Measurements from ENCODE around the gene SNRPA1.
A peak's percentile ranks its signal among the peaks of the same experiment; 100 is the strongest.
"Not testable (repeated sequence)": the region's sequence is repeated elsewhere in the genome, so short reads cannot be mapped to it uniquely, and the experiment has no call there.

The SNRPA1 gene

DNA sequence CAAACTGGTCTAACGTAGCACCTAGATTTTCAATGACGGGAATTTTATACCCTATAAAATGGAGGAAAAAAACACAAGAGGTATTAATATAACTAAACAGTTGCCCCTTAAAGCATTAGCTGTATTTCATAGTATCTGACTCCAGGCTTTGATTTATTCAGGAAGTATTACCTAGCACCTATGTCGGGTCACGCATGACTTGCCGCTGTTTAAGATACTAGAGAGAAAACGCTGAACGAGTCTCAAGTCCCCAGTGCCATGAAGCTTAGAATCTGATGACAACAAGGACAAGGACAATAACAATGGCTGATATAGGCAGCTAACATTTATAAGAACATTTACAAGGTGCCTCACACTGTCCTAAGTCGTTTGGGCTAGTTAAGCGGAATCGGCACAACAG is 1.9 kb downstream of the SNRPA1 start:
- peak overlapping the region; percentile 91 to 98 for H3K4me3 Mint-ChIP-seq
- DNase-seq, result no peak
- peak overlapping the region; percentile 96 for H3K27ac Mint-ChIP-seq
- H3K9me3 Mint-ChIP-seq, result no peaks in the 10 kb centered on the region
- H3K27me3 Mint-ChIP-seq, result no peaks in the 10 kb centered on the region
- no peak for ATAC-seq (replicated peaks)
- peaks cover 20 to 47% of the 10 kb centered on the region in 2 donors for H3K36me3 Mint-ChIP-seq
- H3K4me1 Mint-ChIP-seq, result peaks cover 14 to 43% of the 10 kb centered on the region in 2 donors

DNA sequence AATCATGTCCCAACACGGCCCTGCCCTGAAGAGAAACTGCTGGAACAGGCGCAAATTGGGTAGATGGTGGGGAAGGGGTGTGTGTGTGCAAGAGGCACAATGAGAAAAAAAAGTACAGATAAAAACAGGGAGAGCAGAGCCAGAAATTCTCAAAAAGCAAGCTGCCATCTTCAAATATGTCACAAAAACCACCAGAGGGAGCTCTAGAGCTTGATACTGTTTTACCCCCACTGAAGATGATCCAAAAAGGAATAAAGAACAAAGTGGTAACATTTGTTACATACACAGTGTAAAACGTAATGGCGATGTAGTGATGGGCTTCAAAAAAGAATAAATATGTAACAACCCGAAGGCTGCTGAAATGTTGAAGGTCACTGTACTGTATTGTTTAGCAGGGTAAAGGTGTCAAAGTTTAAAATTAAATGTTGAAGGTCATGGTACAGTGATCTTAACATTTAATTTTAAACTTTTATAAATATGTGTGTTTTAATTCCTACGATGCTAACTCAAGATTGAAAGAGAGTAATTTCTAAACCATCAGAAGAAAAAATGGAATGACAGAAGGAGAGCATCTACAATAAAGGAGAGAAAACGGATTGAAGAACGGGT is 6.0 kb downstream of the SNRPA1 start:
- H3K4me3 Mint-ChIP-seq, result no peak overlapping the region
- H3K27me3 Mint-ChIP-seq, result no peaks in the 10 kb centered on the region
- H3K27ac Mint-ChIP-seq, result no peak overlapping the region
- no peaks in the 10 kb centered on the region for H3K9me3 Mint-ChIP-seq
- no peak for DNase-seq
- peak; percentile 43 to 50 for ATAC-seq (replicated peaks)
- H3K4me1 Mint-ChIP-seq, result peaks cover 14 to 32% of the 10 kb centered on the region in 2 donors
- peaks cover 30 to 53% of the 10 kb centered on the region in 2 donors for H3K36me3 Mint-ChIP-seq

- DNase-seq; ATAC-seq (replicated peaks); H3K27me3 Mint-ChIP-seq; H3K4me3 Mint-ChIP-seq; H3K9me3 Mint-ChIP-seq; H3K27ac Mint-ChIP-seq: not testable (repeated sequence)
- Mint-ChIP-seq H3K36me3 (peaks cover 31 to 55% of the 10 kb centered on the region in 2 donors), H3K4me1 (peaks cover 8 to 18% of the 10 kb centered on the region in 2 donors)
Measured at GRCh38 chr15:101287342-101287741, 7.7 kb downstream of the SNRPA1 start.

GRCh38 chr15:101286471-101287114 is 8.5 kb downstream of the SNRPA1 start:
- H3K27me3 Mint-ChIP-seq, result no peaks in the 10 kb centered on the region
- H3K9me3 Mint-ChIP-seq, result no peaks in the 10 kb centered on the region
- H3K4me1 Mint-ChIP-seq, result peaks cover 8 to 14% of the 10 kb centered on the region in 2 donors
- H3K36me3 Mint-ChIP-seq, result peaks cover 33 to 63% of the 10 kb centered on the region in 2 donors
- no peak overlapping the region for H3K27ac Mint-ChIP-seq
- no peak overlapping the region for H3K4me3 Mint-ChIP-seq
- ATAC-seq (replicated peaks), result no peak
- no peak for DNase-seq

- H3K27ac Mint-ChIP-seq, result no peak overlapping the region
- no peak overlapping the region for H3K4me3 Mint-ChIP-seq
- H3K4me1 Mint-ChIP-seq, result peaks cover 4 to 11% of the 10 kb centered on the region in 2 donors
- H3K27me3 Mint-ChIP-seq, result no peaks in the 10 kb centered on the region
- ATAC-seq (replicated peaks) (no peak), DNase-seq (no peak)
- H3K36me3 Mint-ChIP-seq, result peaks cover 36 to 59% of the 10 kb centered on the region in 2 donors
- no peaks in the 10 kb centered on the region for H3K9me3 Mint-ChIP-seq
Measured at GRCh38 chr15:101283931-101284330, 11.1 kb downstream of the SNRPA1 start.

DNA sequence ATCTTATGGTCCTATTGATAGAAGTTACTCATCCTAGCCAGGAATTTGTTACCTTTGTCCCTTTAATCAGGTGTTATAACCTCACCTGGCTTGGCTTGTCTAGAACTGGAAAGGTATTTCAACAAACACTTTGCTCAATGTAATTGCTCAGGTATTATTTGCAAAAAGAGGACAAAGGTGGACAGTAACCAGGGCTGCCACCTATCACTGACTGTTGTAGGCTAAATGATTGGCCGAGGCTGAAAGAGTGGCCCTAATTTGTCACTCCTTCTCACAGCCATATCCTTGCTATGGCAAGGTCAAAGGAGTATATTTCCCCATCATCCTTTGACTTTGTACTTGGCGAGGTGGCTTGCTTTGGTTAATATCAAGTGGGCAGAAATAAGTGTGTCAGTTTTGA is 15.0 kb downstream of the SNRPA1 start:
- no peak overlapping the region for H3K4me3 Mint-ChIP-seq
- no peak for DNase-seq

GRCh38 chr15:101277943-101278564 is 17.0 kb downstream of the SNRPA1 start:
- Mint-ChIP-seq H3K9me3 (no peaks in the 10 kb centered on the region), H3K36me3 (peaks cover 22 to 46% of the 10 kb centered on the region in 2 donors), H3K27me3 (no peaks in the 10 kb centered on the region), H3K27ac (peak overlapping the region; percentile 37), H3K4me3 (peak overlapping the region; percentile 94 to 98), H3K4me1 (peaks cover 6 to 15% of the 10 kb centered on the region in 2 donors)
- DNase-seq (no peak), ATAC-seq (replicated peaks) (no peak)

More for the DNA sequence above, 15.0 kb downstream of the SNRPA1 start:
- no peak for ATAC-seq (replicated peaks)
- Mint-ChIP-seq H3K9me3 (no peaks in the 10 kb centered on the region), H3K36me3 (peaks cover 19 to 42% of the 10 kb centered on the region in 2 donors), H3K4me1 (peaks cover 6 to 15% of the 10 kb centered on the region in 2 donors), H3K27ac (no peak overlapping the region), H3K27me3 (no peaks in the 10 kb centered on the region)

DNA sequence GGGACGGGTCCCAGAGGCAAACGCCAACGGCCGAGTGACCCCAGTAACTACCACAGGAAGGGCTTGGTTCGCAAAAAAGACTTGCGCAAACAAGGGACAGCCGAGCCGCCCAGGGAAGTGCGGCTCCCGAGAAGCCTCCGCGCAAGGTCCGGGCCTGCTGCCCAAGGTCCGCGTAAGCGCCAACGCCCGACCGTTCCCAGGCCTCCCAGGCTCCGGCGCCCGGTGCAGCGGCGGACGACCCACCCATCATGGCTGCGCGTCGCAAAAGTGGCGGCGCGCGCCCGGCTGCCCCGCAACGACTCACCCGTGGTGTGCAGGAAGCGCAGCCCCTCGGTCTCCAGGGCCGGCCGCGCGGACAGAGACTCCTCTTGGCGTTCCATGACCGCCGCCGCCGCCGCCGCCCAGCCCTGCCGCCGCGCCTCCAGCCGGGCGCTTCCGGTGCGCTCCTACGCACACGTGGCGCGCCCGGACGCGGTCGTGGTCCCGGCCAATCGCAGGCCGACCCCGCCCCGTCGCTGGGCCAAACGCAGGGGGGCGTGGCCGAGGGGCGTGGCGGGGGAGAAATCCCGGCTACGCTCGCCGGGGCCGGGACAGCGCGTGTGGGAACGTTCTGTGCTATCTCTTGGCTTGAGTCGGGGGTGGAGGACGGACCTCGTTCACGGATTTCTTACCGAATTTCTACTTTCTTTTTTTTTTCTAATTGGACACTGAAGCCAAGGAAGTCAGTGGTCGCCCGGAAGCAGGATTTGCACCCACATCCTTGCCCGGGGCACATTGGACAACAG is 17.8 kb downstream of the SNRPA1 start, which contains the start of gene SELENOS:
Gene SELENOS, minus strand, starts transcription at position 448 of the 785 bp plus-strand sequence. Its CDS starts 68 bp downstream, at position 380.
- H3K36me3 Mint-ChIP-seq, result peaks cover 27 to 46% of the 10 kb centered on the region in 2 donors
- peak; percentile 78 for DNase-seq

DNA sequence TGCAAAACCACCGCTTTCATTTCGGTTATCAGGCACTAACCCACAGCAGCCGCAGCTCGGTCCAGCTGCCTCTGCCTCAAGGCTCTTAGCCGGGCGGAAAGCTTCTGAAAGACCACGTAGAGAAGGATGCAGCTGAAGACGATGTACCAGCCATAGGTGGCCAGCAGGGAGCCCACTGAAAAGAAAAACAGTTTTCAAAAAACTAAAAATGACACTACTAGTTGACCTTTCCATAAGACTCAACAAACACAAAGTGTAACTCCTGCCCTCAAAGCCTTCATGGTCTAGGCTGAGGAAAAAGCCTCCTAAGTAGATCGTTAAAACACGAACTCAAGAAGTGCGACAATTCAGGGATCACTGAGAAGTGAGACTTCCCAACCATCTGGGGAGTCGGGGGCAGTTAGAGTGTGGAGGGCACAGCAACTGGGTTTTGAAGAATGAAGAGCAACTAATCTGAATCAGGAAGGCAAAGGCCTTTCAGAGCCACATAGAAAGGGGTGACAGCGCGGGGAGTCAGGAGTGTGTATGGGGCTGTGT is 18.5 kb downstream of the SNRPA1 start:
- peaks cover 28 to 40% of the 10 kb centered on the region in 2 donors for H3K36me3 Mint-ChIP-seq
- H3K9me3 Mint-ChIP-seq, result no peaks in the 10 kb centered on the region
- H3K4me1 Mint-ChIP-seq, result peaks cover 6 to 15% of the 10 kb centered on the region in 2 donors
- H3K4me3 Mint-ChIP-seq, result peak overlapping the region; percentile 94 to 98
- peak overlapping the region; percentile 85 for H3K27ac Mint-ChIP-seq
- DNase-seq (no peak), ATAC-seq (replicated peaks) (peak; percentile 41 to 49)
- no peaks in the 10 kb centered on the region for H3K27me3 Mint-ChIP-seq

More for the DNA sequence above, 17.8 kb downstream of the SNRPA1 start, which contains the start of gene SELENOS:
- Mint-ChIP-seq H3K4me3 (peak within 1 kb of the TSS; percentile 94 to 98), H3K4me1 (peaks cover 6 to 15% of the 10 kb centered on the region in 2 donors), H3K27ac (peak within 1 kb of the TSS; percentile 85), H3K9me3 (no peaks in the 10 kb centered on the region), H3K27me3 (no peaks in the 10 kb centered on the region)
- peak; percentile 96 to 99 for ATAC-seq (replicated peaks)

DNA sequence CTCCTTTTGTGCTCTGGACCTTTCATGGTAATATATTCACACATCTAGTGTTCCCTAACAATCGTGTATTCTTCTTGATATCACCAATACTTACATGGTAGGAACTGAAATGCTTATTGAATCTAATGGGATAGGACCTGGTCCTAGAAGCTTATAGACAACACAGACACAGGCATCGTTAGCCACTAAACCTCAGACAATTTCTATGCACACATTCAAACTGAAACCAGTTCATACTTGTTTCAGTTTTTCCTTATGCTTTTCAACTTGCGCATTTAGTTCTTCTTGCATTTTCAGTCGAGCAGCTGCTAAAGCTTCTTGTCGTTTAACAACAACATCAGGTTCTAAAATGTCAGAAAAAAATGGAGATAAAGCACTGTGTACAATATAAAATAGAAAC is 20.0 kb downstream of the SNRPA1 start:
- Mint-ChIP-seq H3K36me3 (peaks cover 29 to 41% of the 10 kb centered on the region in 2 donors), H3K4me1 (peaks cover 6 to 15% of the 10 kb centered on the region in 2 donors), H3K27me3 (no peaks in the 10 kb centered on the region), H3K4me3 (no peak overlapping the region), H3K9me3 (no peaks in the 10 kb centered on the region), H3K27ac (no peak overlapping the region)
- no peak for ATAC-seq (replicated peaks)
- no peak for DNase-seq

GRCh38 chr15:101273534-101273933 is 21.5 kb downstream of the SNRPA1 start:
- peaks cover 34 to 50% of the 10 kb centered on the region in 2 donors for H3K36me3 Mint-ChIP-seq

DNA sequence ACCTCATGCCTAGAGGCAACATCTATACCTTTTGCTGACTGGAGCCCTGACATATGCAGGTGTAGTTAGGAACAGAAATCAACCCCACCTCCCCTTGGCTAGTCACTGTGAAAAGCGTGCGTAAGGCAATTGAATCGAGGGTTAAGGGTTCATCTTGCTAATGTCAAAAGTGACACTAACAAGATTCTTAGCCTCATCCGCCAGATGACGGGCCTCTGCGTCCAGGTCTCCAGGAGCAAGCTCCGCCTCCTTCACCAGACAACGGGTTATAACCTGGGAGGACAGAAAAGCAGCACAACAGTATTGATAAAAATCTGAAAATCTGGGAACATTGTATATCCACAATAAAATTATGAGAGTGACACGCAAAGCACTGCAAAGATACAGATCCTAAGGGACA is 22.5 kb downstream of the SNRPA1 start:
- ATAC-seq (replicated peaks) (no peak), DNase-seq (no peak)
- no peaks in the 10 kb centered on the region for H3K9me3 Mint-ChIP-seq
- H3K27ac Mint-ChIP-seq, result no peak overlapping the region
- H3K4me1 Mint-ChIP-seq, result peaks cover 2 to 12% of the 10 kb centered on the region in 2 donors
- H3K27me3 Mint-ChIP-seq, result no peaks in the 10 kb centered on the region
- H3K4me3 Mint-ChIP-seq, result no peak overlapping the region
- H3K36me3 Mint-ChIP-seq, result peaks cover 34 to 50% of the 10 kb centered on the region in 2 donors

More at GRCh38 chr15:101273534-101273933, 21.5 kb downstream of the SNRPA1 start:
- ATAC-seq (replicated peaks) (no peak), DNase-seq (no peak)
- no peaks in the 10 kb centered on the region for H3K27me3 Mint-ChIP-seq
- H3K9me3 Mint-ChIP-seq, result no peaks in the 10 kb centered on the region
- peaks cover 6 to 15% of the 10 kb centered on the region in 2 donors for H3K4me1 Mint-ChIP-seq
- H3K27ac Mint-ChIP-seq, result no peak overlapping the region
- H3K4me3 Mint-ChIP-seq, result no peak overlapping the region

DNA sequence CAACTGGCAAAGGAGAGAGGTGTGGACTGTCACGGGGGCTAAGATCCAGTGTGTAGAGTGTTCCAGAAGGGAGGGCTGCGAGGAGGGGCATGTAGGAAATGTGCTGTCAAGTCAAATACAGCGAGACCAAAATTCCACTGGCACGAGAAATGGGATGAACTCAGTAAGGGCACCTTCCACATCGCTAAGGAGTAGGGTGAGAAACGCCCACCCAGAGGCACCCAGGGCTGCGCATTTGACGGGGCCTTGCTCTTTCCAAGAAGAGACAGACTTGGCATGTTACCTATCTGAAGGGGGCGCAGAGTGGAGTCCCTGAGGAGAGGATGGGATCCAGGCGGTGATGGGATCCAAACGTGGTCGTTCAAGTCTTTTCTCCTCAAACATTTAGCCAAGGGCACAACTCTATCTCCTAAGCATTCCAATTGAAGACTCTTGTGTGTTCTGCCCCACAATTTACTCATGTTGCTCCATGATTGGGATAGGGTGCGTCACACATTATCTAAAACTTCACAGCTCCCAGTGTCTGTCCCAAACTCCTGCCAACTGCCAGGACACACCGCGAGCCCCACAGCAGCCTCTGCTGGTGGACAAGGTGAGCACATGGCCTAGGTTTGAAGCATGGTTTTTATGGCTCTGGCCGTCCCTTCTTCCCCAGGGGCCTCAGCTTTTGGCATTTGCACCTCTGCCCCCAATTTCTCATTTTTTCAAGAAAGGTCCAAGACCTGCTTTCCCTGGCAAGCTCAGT is 25.4 kb downstream of the SNRPA1 start:
- Mint-ChIP-seq H3K36me3 (peaks cover 31 to 46% of the 10 kb centered on the region in 2 donors), H3K27ac (no peak overlapping the region), H3K9me3 (no peaks in the 10 kb centered on the region), H3K4me1 (no peaks in the 10 kb centered on the region), H3K27me3 (no peaks in the 10 kb centered on the region), H3K4me3 (no peak overlapping the region)
- no peak for DNase-seq
- no peak for ATAC-seq (replicated peaks)

All from stimulated activated naive B cell treated with anti-CD40 and anti-IgM and Interleukin-4, amounts not matched to agents 10 μg/mL and 1 μg/mL and 100 μg/mL, for 72 hours (primary cell).